Stimulated activated CD8-positive, alpha-beta memory T cell treated with anti-CD3 and anti-CD28 coated beads, Interleukin-15, amount 100 ng/mL, for 4 hours (primary cell): Measurements from ENCODE around the gene RAB31.

Experiments
- DNase-seq, 2 donors: peaks; one replicate each; pipeline ENCODE4 v3.0.0-alpha.2; 2020; ENCODE audit warnings: low read depth in 2 of 2

Gene RAB31

DNA sequence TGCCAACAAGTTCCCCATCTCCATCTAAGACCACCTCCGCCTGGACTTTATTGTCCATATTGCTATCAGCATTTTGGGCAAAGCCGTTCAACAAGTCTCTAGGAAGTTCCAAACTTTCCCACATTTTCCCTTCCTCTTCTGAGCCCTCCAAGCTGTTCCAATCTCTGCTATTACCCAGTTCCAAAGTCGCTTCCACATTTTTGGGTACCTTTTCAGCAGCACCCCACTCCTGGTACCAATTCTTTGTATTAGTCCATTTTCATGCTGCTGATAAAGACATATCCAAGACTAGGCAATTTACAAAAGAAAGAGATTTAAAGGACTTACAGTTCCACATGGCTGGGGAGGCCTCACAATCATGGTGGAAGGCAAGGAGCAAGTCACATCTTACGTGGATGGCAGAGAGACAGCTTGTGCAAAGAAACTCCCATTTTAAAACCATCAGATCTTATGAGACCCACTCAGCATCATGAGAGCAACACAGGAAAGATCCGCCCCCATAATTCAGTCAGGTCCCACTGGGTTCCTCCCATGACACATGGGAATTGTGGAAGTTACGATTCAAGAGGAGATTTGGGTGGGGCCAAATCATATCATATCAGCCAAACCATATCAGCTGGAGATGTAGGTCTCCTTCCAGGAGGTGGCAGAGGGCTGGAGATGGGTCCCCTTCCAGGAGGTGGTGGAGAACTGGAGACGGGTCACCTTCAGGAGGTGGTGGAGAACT is 157.8 kb downstream of the RAB31 start:
- DNase-seq = no peak

DNA sequence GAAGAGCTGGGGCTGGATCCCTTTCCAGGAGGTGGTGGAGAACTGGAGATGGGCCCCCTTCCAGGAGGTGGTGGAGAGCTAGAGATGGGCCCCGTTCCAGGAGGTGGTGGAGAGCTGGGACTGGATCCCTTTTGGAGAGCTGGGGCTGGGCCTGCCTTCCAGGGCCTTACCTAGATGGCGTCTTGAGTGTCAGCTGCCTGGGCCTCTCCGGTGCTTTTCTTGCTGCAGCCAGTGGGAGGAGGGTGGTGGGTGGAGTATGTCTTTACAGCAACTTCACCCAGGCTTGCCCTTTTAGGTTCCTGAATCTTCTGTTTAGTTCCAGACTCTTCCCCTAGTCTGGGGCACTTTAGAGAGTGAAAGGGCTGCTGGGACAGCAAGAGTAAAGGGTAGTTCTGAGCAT is 158.5 kb downstream of the RAB31 start:
- DNase-seq = no peak

DNA sequence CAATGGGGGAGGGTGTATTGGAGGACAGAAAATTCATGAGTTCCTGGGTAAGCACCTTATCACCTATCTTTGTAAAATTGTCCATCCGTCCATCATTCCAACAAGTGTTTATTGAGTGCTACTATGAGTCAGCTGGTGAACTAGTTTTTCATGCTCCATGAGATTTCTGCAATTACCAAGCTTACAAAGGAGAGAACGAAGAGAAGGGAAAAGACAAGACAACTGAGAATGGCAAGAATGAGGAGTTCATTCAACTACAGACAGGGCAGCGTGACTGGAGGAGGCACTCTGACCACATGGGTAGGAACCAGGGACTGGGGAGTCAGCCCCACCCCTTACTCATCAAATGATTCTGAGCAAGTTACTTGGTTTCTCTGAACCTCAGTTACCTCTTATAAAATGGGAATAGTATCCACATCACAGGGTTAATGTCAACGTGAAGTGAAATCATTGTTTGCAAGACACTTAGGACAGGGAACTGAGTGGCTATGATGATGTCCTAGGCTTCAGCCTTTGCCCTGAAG is 159.0 kb downstream of the RAB31 start:
- DNase-seq = no peak

GRCh38 chr18:9868857-9869714 is 161.0 kb downstream of the RAB31 start:
- no peak for DNase-seq

- no peak for DNase-seq
These were observed 161.8 kb downstream of the RAB31 start for GRCh38 chr18:9869715-9870430.

- DNase-seq = no peak
These were observed 162.4 kb downstream of the RAB31 start for GRCh38 chr18:9870431-9871008.

DNA sequence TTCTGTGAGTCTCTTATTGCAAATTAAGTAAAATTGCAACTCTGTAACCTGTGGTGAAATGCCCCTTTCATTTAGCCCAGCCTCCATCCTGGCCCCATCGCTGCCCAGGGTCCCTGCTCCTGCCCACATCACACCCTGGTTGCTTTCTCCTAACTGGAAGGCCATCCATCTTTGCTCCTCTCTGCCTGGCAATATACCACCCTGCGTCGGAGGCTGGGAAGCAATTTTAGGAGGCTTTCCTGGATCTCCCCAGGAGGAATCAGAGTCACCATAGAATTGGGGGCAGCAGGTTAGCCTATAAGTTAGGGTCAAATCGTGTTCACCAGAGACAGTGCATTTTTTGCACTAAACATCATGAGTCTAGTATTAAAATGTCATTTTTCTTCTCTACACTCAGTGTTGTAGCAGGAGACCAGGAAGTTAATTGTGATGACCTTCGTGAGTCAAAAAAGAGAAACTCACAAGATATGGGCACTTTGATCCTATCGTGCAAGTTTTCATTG is 163.2 kb downstream of the RAB31 start:
- no peak for DNase-seq

- no peak for DNase-seq
These were observed 164.7 kb downstream of the RAB31 start for GRCh38 chr18:9872823-9873222.

GRCh38 chr18:9874728-9875127 is 166.6 kb downstream of the RAB31 start:
- DNase-seq = no peak

DNA sequence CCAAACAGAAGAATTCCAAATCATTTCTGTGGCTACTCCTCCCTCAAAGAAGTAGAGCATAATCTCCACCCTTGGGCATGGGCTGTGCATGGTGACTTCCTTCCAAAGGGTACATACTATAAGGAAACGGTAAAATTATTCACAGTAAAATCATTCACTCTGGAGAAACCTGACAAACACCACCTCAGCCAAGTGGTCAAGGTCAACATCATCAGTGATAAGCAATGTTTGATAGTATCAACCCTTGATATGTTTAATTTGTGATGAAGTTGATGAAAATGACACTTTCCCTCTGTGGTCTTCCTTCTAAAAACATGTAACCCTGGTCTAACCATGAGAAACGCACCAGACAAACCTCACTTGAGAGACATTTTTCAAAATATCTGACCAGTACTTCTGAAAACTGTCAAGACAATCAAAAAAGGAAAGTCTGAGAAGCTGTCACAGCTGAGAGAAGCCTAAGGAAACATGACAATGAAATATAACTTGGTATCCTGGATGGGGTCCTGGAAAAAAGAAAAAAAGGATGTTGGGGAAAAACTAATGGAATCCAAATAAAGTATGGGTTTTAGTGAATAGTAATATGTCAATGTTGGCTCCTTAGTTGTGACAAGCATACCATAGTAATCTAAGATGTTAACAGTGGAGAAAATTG is 168.2 kb downstream of the RAB31 start:
- DNase-seq = no peak

DNA sequence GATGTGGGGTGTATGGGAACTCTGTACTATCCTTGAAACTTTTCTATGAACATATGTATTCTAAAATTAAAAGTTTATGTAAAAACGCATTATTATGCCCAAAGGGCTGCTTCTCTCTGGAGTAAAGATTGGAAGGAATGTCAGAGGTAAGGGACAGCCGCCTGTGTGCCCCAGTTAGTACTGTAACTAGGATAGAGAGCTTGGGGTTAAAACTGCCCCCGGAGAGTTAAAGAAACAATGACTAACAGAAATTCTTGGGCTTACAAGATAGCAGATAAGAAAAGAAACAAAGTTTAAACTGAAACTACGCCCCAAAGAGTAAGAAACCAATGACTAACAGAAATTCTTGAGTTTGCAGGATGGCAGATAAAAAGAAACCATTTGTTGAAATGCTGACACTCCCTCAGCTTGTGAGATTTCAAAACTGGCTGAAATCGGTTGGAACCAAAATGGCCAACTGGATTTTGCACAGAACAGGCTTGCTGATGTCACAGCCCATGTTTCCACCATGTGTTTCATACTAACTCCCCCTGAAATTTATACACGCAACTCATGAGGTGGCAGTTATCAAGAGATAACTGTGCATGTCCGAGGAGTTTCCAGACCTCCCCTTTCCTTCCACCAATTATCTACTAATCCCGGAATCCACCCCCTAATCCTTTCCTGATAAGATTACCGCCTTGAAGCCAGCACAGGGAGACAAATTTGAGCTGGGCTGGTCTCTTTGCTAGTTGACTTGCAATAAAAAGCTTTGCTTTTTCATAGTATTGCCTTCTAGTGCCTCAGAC is 169.0 kb downstream of the RAB31 start:
- no peak for DNase-seq

- DNase-seq = no peak
These were observed 169.5 kb downstream of the RAB31 start for GRCh38 chr18:9877655-9878014.

- DNase-seq = no peak
These were observed 170.0 kb downstream of the RAB31 start for GRCh38 chr18:9878095-9878494.

GRCh38 chr18:9878783-9879242 is 170.7 kb downstream of the RAB31 start:
- DNase-seq = no peak

DNA sequence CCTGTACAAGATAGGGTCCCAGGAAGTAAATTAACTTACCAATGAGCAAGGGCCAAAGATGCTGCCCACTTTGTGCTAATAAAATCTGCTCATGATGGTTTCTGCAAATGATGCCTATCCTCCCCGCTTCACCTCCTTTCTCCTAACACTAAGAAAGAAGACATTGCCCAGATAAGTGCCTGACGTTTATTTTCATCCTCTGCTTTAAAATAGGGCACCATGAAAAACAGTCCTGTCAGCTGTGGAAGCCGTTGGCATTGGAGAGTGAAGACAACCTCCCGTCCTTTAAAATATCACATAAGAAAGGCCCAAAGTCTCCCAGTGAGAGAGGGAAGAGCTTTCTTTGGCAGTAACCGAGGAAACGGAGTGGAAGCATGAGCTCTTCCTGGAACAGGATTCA is 176.0 kb downstream of the RAB31 start:
- no peak for DNase-seq

DNA sequence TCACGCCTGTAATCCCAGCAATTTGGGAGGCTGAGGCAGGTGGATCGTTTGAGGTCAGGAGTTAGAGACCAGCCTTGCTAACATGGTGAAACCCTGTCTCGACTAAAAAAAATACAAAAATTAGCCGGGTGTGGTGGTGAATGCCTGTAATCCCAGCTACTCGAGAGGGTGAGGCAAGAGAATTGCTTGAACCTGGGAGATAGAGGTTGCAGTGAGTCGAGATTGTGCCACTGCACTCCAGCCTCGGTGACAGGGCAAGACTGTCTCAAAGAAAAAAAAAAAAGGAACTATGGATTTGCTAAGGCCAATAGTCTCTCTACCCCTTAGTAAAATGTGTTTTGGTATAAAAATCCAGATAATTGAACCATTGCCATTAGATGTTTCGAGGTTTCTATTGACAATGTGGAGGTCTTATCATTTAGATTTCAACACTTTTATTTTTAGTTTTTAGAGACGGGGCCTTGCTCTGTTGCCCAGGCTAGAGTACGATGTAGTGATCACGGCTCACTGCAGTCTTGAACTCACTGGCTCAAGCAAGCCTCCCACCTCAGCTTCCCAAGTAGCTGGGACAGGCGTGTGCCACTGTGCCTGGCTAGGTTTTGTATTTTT is 176.5 kb downstream of the RAB31 start:
- DNase-seq = no peak

GRCh38 chr18:9885170-9886004 is 177.3 kb downstream of the RAB31 start, which contains the start of gene TXNDC2:
TXNDC2 (plus strand) TSS chr18:9885973; CDS start chr18:9886681, 708 bp downstream.
- no peak for DNase-seq

- DNase-seq = no peak
These were observed 177.9 kb downstream of the RAB31 start for GRCh38 chr18:9886005-9886348.

- DNase-seq = no peak
These were observed 179.9 kb downstream of the RAB31 start for GRCh38 chr18:9887992-9888391.
